Keratinocyte (primary cell): ENCODE data around the gene TRAF3. TPM values are rescaled to one million over a fixed set of nuclear protein-coding genes. Genes with fewer than 3 reads are reported as not detected.

Experiments
- DNase-seq: peaks from one replicate; pipeline ENCODE4 v3.0.0-alpha.2; 2011; ENCODE audit warnings: low read depth, missing footprints, low spot score
- FAIRE-seq: peaks from 2 replicates; lab custom pipeline; 2011; peaks lifted over from hg19 to GRCh38; lab: Jason Lieb, UNC
- H2AFZ ChIP-seq: 2 replicates; pipeline ENCODE4 v1.6.0; 2012; ENCODE audit warnings: low read length, control low read depth, inconsistent platforms; ENCODE audit not compliant: control insufficient read depth
- H3K27ac ChIP-seq: 2 replicates; pipeline ENCODE4 v1.5.1; 2011; ENCODE audit warnings: low read length; ENCODE audit not compliant: control insufficient read depth, insufficient read depth
- H3K27me3 ChIP-seq: 3 replicates; pipeline ENCODE4 v1.6.0; 2011; ENCODE audit warnings: low read length; ENCODE audit not compliant: control insufficient read depth, insufficient read depth; ENCODE audit errors: extremely low read depth
- H3K36me3 ChIP-seq, 2 experiments: 2 replicates in 1 of 2; 3 replicates in 1 of 2; pipeline ENCODE4 v1.5.1; 2011; ENCODE audit warnings: low read length in 2 of 2, mild to moderate bottlenecking in 1 of 2; ENCODE audit not compliant: control insufficient read depth in 2 of 2, insufficient read depth in 2 of 2; ENCODE audit errors: extremely low read depth in 1 of 2
- H3K4me1 ChIP-seq: 3 replicates; pipeline ENCODE4 v1.5.1; 2011; ENCODE audit warnings: low read length; ENCODE audit not compliant: control insufficient read depth, insufficient read depth; ENCODE audit errors: extremely low read depth
- H3K4me2 ChIP-seq: 3 replicates; pipeline ENCODE4 v1.6.0; 2011; ENCODE audit warnings: low read depth, low read length; ENCODE audit not compliant: control insufficient read depth, insufficient read depth; ENCODE audit errors: extremely low read depth
- H3K4me3 ChIP-seq, 3 experiments: fragments of 200-600 bp in 1 of 3; sonication (generic) in 1 of 3; 2 replicates in 2 of 3; 3 replicates in 1 of 3; pipeline ENCODE4 v1.5.1; 2011 to 2016; ENCODE audit warnings: low read length in 3 of 3, mild to moderate bottlenecking in 3 of 3, control low read depth in 2 of 3, inconsistent platforms in 1 of 3, low read depth in 1 of 3, mixed read lengths in 1 of 3, mixed run types in 1 of 3, moderate library complexity in 1 of 3; ENCODE audit not compliant: control insufficient read depth in 2 of 3, insufficient read depth in 2 of 3; ENCODE audit errors: extremely low read depth in 1 of 3
- H3K79me2 ChIP-seq: 2 replicates; pipeline ENCODE4 v1.6.0; 2012; ENCODE audit warnings: low read length; ENCODE audit not compliant: control insufficient read depth, insufficient read depth
- H3K9ac ChIP-seq: 3 replicates; pipeline ENCODE4 v1.6.0; 2011; ENCODE audit warnings: low read length; ENCODE audit not compliant: control insufficient read depth, insufficient read depth; ENCODE audit errors: extremely low read depth
- H3K9me1 ChIP-seq: 3 replicates; pipeline ENCODE4 v1.6.0; 2011; ENCODE audit warnings: low read length; ENCODE audit not compliant: control insufficient read depth, insufficient read depth; ENCODE audit errors: extremely low read depth
- H3K9me3 ChIP-seq: 2 replicates; pipeline ENCODE4 v1.5.1; 2012; ENCODE audit warnings: low read depth, low read length; ENCODE audit not compliant: control insufficient read depth
- H4K20me1 ChIP-seq: 3 replicates; pipeline ENCODE4 v1.6.0; 2011; ENCODE audit warnings: low read length; ENCODE audit not compliant: control insufficient read depth, insufficient read depth; ENCODE audit errors: extremely low read depth
- EZH2 ChIP-seq: IDR thresholded peaks from one replicate; pipeline ENCODE4 v1.6.1; 2012; ENCODE audit warnings: inconsistent platforms, mild to moderate bottlenecking, low read length, moderate library complexity
- dilution Hi-C: fragments of 300-500 bp; cut with MboI; formaldehyde crosslinking; loops from one replicate; pipeline ENCODE4 v1.7.0; 2020; ENCODE audit warnings: low sequenced_read_pairs; ENCODE audit not compliant: extremely low pct_ligation_motif_present
- polyA plus RNA-seq, 5 experiments: library from polyadenylated mRNA; depleted of rRNA in 3 of 5; stranded (reverse) in 3 of 5; stranded (forward) in 1 of 5; unstranded in 1 of 5; fragments of >200 nt; gene quantifications; 1 replicate in 1 of 5; 2 replicates in 3 of 5; 3 replicates in 1 of 5; pipeline versions ENCODE4 v1.2.1 to v1.2.3, GENCODE V29; 2011 to 2012; ENCODE audit warnings: missing spikeins in 2 of 5, low read depth in 1 of 5, low replicate concordance in 1 of 5
- TF ChIP-seq, protein P1 (sequence below), 3 experiments: IDR thresholded peaks in 1 of 3; conservative IDR thresholded peaks in 1 of 3; optimal IDR thresholded peaks in 1 of 3; 2 replicates in 2 of 3; 3 replicates in 1 of 3; pipeline versions ENCODE3 to v1.5.1; 2011; ENCODE audit warnings: low read length in 3 of 3, mild to moderate bottlenecking in 3 of 3, moderate library complexity in 2 of 3, control low read depth in 1 of 3, inconsistent platforms in 1 of 3; ENCODE audit not compliant: insufficient read depth in 2 of 3; ENCODE audit errors: extremely low read depth in 1 of 3

Gene TRAF3
- polyA plus RNA-seq, 1 donor (not counting 4 experiments of a cell fraction or from before 2014, with no cell fraction given): 12.5 TPM

DNA sequence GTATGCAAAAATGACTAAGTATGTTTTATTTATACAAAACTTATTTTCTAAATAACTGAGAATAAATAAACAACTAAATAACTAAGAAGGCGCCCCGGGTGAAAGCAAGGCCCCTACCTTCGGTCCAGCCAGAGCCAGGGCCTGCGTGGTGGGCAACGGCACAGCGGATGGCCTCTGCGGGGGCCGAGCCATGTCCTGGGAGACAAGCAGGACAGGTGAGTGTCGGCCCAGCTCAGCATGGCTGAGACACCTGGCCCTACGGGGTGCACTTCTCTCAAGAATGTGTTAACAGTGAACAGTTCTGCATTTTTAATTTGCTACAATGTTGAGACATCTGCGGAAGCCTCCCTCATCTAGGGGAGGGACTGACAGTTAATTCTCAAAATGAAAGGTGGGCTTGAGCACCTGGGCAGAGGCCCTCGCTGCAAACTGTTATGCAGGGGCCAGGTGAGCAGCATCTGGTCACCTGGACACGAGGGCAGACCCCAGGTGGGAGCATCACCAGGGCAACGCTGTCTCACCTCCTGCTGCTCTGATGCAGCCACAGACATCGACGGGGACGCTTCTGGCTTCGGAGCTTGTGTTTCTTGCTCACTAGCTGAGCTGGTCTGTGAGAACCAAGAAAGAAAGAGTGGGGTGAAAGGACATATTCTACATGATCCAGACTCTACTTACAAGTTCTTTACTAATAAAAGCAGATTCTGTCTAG is 177.0 kb downstream of the TRAF3 start:
- TF ChIP-seq, protein P1, sequence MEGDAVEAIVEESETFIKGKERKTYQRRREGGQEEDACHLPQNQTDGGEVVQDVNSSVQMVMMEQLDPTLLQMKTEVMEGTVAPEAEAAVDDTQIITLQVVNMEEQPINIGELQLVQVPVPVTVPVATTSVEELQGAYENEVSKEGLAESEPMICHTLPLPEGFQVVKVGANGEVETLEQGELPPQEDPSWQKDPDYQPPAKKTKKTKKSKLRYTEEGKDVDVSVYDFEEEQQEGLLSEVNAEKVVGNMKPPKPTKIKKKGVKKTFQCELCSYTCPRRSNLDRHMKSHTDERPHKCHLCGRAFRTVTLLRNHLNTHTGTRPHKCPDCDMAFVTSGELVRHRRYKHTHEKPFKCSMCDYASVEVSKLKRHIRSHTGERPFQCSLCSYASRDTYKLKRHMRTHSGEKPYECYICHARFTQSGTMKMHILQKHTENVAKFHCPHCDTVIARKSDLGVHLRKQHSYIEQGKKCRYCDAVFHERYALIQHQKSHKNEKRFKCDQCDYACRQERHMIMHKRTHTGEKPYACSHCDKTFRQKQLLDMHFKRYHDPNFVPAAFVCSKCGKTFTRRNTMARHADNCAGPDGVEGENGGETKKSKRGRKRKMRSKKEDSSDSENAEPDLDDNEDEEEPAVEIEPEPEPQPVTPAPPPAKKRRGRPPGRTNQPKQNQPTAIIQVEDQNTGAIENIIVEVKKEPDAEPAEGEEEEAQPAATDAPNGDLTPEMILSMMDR (optimal IDR thresholded peaks at IDR 0.05 in 1 of 3, IDR thresholded peaks at IDR 0.05 in 1 of 3, conservative IDR thresholded peaks at IDR 0.05 in 1 of 3; ENCODE audit: extremely low read depth in 1 of 3, insufficient read depth in 2 of 3, low read length in 3 of 3): no peak
- no peak for TF ChIP-seq EZH2
- no peak overlapping the region for H3K4me3 ChIP-seq
- no peak overlapping the region for H2AFZ ChIP-seq
- H3K79me2 ChIP-seq: no peaks in the 10 kb centered on the region
- no peaks in the 10 kb centered on the region for H3K9me1 ChIP-seq
- no peaks in the 10 kb centered on the region for H4K20me1 ChIP-seq
- H3K27ac ChIP-seq: no peak overlapping the region
- no peaks in the 10 kb centered on the region for H3K9me3 ChIP-seq
- no peaks in the 10 kb centered on the region for H3K4me1 ChIP-seq
- dilution Hi-C loops: no loop called here
- H3K9ac ChIP-seq: no peak overlapping the region
- DNase-seq (no peak), FAIRE-seq (no peak)
- H3K4me2 ChIP-seq: no peak overlapping the region
- peaks cover 36 to 46% of the 10 kb centered on the region in 2 experiments for H3K36me3 ChIP-seq
- H3K27me3 ChIP-seq: no peaks in the 10 kb centered on the region

GRCh38 chr14:102955636-102956408 is 178.6 kb downstream of the TRAF3 start:
- no peak for DNase-seq

More at GRCh38 chr14:102955636-102956408, 178.6 kb downstream of the TRAF3 start:
- Histone ChIP-seq H3K4me3 (no peak overlapping the region), H2AFZ (no peak overlapping the region), H3K9ac (no peak overlapping the region), H3K27me3 (no peaks in the 10 kb centered on the region), H3K9me1 (no peaks in the 10 kb centered on the region), H3K9me3 (no peaks in the 10 kb centered on the region), H3K4me2 (no peak overlapping the region), H4K20me1 (no peaks in the 10 kb centered on the region), H3K4me1 (no peaks in the 10 kb centered on the region), H3K27ac (no peak overlapping the region), H3K79me2 (no peaks in the 10 kb centered on the region), H3K36me3 (peaks cover 36 to 46% of the 10 kb centered on the region in 2 experiments)
- dilution Hi-C loops: no loop called here
- FAIRE-seq: no peak
- TF ChIP-seq EZH2: no peak
- TF ChIP-seq, protein P1 (optimal IDR thresholded peaks at IDR 0.05 in 1 of 3, IDR thresholded peaks at IDR 0.05 in 1 of 3, conservative IDR thresholded peaks at IDR 0.05 in 1 of 3; ENCODE audit: extremely low read depth in 1 of 3, insufficient read depth in 2 of 3, low read length in 3 of 3): no peak
